Urinary bladder (tissue), 4 donors: Measurements from ENCODE around the gene ASCC3. TPM values are rescaled to one million over a fixed set of nuclear protein-coding genes. Genes with fewer than 3 reads are reported as not detected.

Experiments used
- DNase-seq: peaks from one replicate; pipeline ENCODE4 v3.0.0-alpha.2; 2015; ENCODE audit errors: extremely low spot score
- H3K27ac ChIP-seq: one replicate; pipeline ENCODE4 v1.5.1; 2013; ENCODE audit warnings: low read depth, mild to moderate bottlenecking, moderate library complexity
- H3K36me3 ChIP-seq: one replicate; pipeline ENCODE4 v1.6.1; 2013; ENCODE audit warnings: mild to moderate bottlenecking, moderate library complexity; ENCODE audit not compliant: insufficient read depth
- H3K4me1 ChIP-seq: one replicate; pipeline ENCODE4 v1.6.1; 2013; ENCODE audit warnings: mild to moderate bottlenecking, moderate library complexity; ENCODE audit not compliant: insufficient read depth
- H3K4me3 ChIP-seq: one replicate; pipeline ENCODE4 v1.5.1; 2013; ENCODE audit warnings: low read depth, low read length
- WGBS: extraction: QIAGEN DNeasy Blood & Tissue Kit; methylation state at CpG from one replicate; pipeline ENCODE4 v1.1.7; 2013; 5-methylcytosine and 5-hydroxymethylcytosine counted together
- polyA plus RNA-seq: library from polyadenylated mRNA; stranded (reverse); fragments of 200-250 nt; gene quantifications from one replicate; pipeline ENCODE4 v1.2.3, GENCODE V29; 2013
- total RNA-seq: library from RNA; depleted of rRNA; stranded (reverse); fragments of >200 nt; gene quantifications from one replicate; pipeline ENCODE4 v1.2.3, GENCODE V29; 2014
- donor health status: healthy with polysubstance abuse.
- donor health status: healthy.

The ASCC3 gene
- total RNA-seq (89.5 TPM), polyA plus RNA-seq (12.3 TPM)

DNA sequence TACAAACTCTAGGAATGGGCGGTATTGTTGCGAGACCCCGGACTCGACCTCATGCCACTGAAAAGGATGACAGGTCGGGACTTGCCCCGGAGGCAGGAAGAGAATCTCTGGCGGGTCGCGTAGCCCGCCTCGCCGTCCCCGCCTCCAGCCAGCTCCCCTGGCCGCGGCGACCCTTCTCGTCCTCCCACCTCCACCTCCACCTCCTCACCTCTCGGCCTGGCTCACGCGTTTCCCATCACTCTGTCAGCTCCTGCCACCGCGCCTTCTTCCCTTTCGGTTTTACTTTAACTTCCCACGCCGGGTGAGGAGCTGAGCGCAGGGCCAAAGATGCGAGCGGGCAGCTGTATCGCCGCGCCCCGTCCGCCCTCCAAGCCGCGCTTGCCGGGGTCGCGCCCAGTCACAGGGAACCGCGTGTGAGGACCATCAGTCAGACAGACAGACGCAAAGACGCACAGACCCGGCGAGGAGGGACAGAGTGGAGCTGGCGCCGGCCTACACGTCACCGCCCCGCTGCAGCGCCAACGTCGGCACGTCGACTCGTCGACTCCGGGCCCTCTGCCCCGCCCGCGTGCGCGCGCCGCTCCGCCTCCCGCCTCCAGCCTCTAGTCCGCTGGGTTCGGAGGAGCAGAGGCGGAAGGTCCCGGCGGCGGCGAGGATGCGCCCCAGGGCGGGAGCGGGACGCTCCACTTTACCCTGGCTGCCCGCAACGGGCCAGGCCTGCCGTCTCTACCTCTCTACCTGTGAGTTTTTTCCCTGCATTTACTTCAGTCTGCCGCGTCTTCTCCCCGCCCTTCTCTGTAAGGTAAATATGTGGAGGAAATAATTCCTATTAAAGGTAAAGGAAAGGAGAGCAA, at the start of gene ASCC3:
ASCC3 (minus strand) TSS at position 477 of the 854 bp plus-strand sequence. CDS start 13,332 bp downstream, outside the sequence.
- peak within 1 kb of the TSS; percentile 92 for H3K27ac ChIP-seq
- no peaks in the 10 kb centered on the region for H3K4me1 ChIP-seq
- H3K4me3 ChIP-seq: peak within 1 kb of the TSS; percentile 84
- peak; percentile 70 for DNase-seq
- H3K36me3 ChIP-seq: no peaks in the 10 kb centered on the region
- WGBS: under 1% methylated on average over 83 of the region's 83 CpGs

GRCh38 chr6:100925749-100926148, 44.6 kb upstream of the ASCC3 start:
- no peak overlapping the region for H3K4me3 ChIP-seq
- no peak overlapping the region for H3K27ac ChIP-seq
- WGBS: 56% methylated on average over 1 of the region's 1 CpG
- no peaks in the 10 kb centered on the region for H3K36me3 ChIP-seq
- no peak for DNase-seq
- peaks cover 1% of the 10 kb centered on the region for H3K4me1 ChIP-seq

DNA sequence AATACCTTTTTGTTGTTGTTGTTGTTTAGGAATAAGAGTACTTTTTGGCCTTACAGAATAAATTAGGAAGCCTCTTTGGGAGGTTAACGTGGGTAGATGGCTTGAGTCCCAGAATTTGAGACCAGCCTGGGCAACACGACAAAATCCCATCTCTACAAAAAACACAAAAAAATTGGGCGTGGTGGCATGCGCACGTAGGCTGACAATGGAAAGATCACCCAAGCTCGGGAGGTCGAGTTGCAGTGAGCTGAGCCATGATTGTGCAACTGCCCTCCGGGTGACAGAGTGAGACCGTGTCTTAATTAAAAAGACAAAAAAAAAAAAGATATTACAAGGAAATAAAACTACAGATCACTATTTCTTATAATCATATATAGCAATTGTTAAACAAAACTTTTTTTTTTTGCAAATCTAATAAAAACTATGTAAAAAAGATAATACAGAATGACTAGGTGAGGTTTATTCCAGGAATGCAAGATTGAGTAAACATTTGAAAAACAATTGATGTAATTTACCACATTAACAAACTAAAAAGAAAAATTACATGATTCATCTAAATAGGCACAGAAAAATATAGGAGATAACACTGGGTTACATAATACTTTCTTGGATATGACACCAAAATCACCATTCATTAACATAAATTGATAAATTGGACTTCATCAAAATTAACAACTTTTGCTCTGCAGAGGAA, 43.6 kb upstream of the ASCC3 start:
- H3K27ac ChIP-seq: no peak overlapping the region
- peaks cover 2% of the 10 kb centered on the region for H3K36me3 ChIP-seq
- peaks cover 1% of the 10 kb centered on the region for H3K4me1 ChIP-seq
- 82% methylated on average over 9 of the region's 9 CpGs for WGBS
- no peak for DNase-seq
- H3K4me3 ChIP-seq: no peak overlapping the region

DNA sequence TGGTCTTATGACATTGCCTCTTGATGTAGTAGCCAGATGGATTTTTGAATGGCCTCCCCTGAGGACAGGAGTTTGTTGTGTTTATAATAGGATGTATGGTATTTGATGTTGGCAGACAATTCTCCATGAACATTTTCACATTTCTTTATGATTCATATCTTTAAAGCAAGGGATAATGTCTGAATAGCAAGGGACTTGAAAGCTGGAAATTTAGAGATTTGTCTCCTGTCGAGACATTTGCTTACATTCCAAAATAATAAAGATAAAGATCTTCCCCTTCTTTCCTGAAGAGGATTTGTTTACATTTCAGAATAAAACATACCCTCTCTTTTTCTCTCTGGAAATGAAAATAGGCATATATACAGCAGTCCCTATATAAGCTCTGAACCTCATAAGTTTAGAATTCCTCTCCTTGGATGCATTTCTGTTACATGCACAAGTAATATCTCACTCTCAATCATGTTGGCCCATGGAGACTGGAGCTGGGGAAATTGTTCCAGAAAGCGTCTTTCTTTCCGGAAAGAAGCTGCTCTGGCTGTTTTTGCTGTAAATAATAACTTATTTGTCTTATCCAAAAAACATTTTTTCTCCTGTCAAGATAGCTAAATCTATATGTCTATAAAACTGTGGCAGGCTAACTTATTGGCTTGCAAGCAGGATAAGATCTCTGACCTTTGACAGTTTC, 42.5 kb upstream of the ASCC3 start:
- no peak for DNase-seq
- peaks cover 1% of the 10 kb centered on the region for H3K4me1 ChIP-seq
- WGBS: 28% methylated on average over 3 of the region's 3 CpGs
- H3K4me3 ChIP-seq: no peak overlapping the region
- H3K36me3 ChIP-seq: peaks cover 2% of the 10 kb centered on the region
- H3K27ac ChIP-seq: no peak overlapping the region

DNA sequence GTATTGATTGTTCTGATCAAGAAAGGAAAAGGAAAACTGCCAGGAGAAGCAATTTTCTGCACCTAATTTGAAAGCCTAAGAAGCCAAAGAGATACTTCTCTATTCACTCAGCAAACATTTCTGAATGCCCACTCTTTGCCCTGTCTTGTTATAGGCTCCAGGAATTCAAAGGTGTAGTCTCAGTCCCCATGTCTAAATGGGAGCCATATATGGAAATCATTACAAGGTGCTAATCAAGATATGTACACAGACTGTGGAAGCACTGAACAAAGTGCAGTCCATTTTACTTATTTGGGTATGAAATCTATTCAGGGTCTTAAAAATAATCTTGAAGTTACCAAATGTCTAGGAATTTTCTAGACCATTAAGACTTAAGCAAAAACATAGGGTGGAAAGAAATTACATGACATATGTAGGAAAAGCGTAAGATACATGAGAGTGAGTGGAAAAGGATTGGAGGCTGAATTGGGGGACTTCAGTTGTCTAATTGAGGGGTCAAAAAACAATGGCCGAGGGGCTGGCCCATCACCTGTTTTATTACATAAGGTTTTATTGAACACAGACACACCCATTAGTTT, 39.0 kb upstream of the ASCC3 start:
- Histone ChIP-seq H3K4me3 (no peak overlapping the region), H3K4me1 (peaks cover 1% of the 10 kb centered on the region), H3K27ac (no peak overlapping the region), H3K36me3 (peaks cover 2% of the 10 kb centered on the region)
- DNase-seq: no peak
- WGBS: 91% methylated on average over 2 of the region's 2 CpGs

GRCh38 chr6:100918152-100918551, 37.0 kb upstream of the ASCC3 start:
- no peak overlapping the region for H3K27ac ChIP-seq
- peaks cover 2% of the 10 kb centered on the region for H3K36me3 ChIP-seq
- H3K4me3 ChIP-seq: no peak overlapping the region
- DNase-seq: no peak
- H3K4me1 ChIP-seq: no peaks in the 10 kb centered on the region

GRCh38 chr6:100915876-100916275, 34.7 kb upstream of the ASCC3 start:
- WGBS: 70% methylated on average over 3 of the region's 3 CpGs
- H3K4me3 ChIP-seq: no peak overlapping the region
- H3K36me3 ChIP-seq: peaks cover 2% of the 10 kb centered on the region
- H3K27ac ChIP-seq: no peak overlapping the region
- DNase-seq: no peak
- H3K4me1 ChIP-seq: no peaks in the 10 kb centered on the region

- Histone ChIP-seq H3K4me1 (no peaks in the 10 kb centered on the region), H3K4me3 (no peak overlapping the region), H3K36me3 (no peaks in the 10 kb centered on the region), H3K27ac (no peak overlapping the region)
- 78% methylated on average over 24 of the region's 24 CpGs for WGBS
- no peak for DNase-seq
Measured at GRCh38 chr6:100913400-100914276, 32.5 kb upstream of the ASCC3 start.

GRCh38 chr6:100906325-100906724, 25.2 kb upstream of the ASCC3 start:
- no peak for DNase-seq
- H3K4me3 ChIP-seq: no peak overlapping the region
- 65% methylated on average over 1 of the region's 1 CpG for WGBS
- no peak overlapping the region for H3K27ac ChIP-seq
- no peaks in the 10 kb centered on the region for H3K4me1 ChIP-seq
- no peaks in the 10 kb centered on the region for H3K36me3 ChIP-seq

DNA sequence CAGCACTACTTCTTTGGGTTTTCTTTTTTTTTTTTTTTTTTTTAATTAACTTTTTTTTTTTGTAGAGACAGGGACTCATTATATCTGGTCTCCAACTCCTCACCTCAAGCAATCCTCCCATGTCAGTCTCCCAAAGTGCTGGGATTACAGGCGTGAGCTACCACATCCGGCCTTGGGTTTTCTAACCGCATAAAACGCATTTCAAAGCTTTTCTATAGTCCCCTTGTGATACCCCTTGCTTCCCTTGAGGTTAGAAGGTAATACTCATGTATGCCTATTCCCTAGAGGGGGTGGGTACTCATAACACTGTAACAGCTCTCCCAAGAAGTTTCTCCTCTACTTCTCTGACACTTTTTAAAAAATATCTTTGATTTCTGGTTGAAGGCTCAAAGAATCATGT, 23.9 kb upstream of the ASCC3 start:
- 86% methylated on average over 4 of the region's 4 CpGs for WGBS
- Histone ChIP-seq H3K4me3 (no peak overlapping the region), H3K4me1 (no peaks in the 10 kb centered on the region)

GRCh38 chr6:100904316-100904715, 23.2 kb upstream of the ASCC3 start:
- no peak overlapping the region for H3K4me3 ChIP-seq
- no peaks in the 10 kb centered on the region for H3K36me3 ChIP-seq
- DNase-seq: no peak
- H3K27ac ChIP-seq: no peak overlapping the region
- H3K4me1 ChIP-seq: no peaks in the 10 kb centered on the region
- 87% methylated on average over 4 of the region's 4 CpGs for WGBS

More for the DNA sequence above, 23.9 kb upstream of the ASCC3 start:
- Histone ChIP-seq H3K27ac (no peak overlapping the region), H3K36me3 (no peaks in the 10 kb centered on the region)
- no peak for DNase-seq

DNA sequence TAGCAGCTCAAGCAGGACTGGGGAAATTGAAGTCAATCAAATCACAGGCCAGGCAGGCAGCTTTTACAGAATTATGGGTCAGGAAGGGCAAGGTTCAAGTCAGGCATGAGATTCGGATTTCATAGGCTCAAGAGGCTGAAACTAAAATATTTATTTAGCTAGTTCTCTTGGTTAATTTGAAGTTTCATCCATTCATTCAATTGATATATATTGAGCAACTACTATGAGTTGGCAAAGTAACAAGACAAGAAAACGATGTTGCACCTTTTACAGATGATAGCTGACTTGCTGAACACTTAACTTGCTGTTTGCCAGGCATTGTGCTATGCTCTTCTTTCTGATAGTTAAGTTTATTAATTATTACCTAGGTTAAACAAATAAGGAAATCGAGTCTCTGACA, 20.5 kb upstream of the ASCC3 start:
- Histone ChIP-seq H3K4me3 (no peak overlapping the region), H3K36me3 (no peaks in the 10 kb centered on the region), H3K4me1 (no peaks in the 10 kb centered on the region), H3K27ac (no peak overlapping the region)
- no peak for DNase-seq
- WGBS: 80% methylated on average over 3 of the region's 3 CpGs

- Histone ChIP-seq H3K4me3 (no peak overlapping the region), H3K4me1 (no peaks in the 10 kb centered on the region), H3K27ac (no peak overlapping the region), H3K36me3 (no peaks in the 10 kb centered on the region)
- 77% methylated on average over 3 of the region's 3 CpGs for WGBS
- no peak for DNase-seq
Measured at GRCh38 chr6:100899202-100899601, 18.1 kb upstream of the ASCC3 start.
